ENCODE results near the gene CYB561D1. TPM values are rescaled to one million over a fixed set of nuclear protein-coding genes. Genes with fewer than 3 reads are reported as not detected.

The CYB561D1 gene
- total and polyA plus RNA-seq, 2 of the 13 experiments (the other 11 are each of a cell fraction or from before 2014, with no cell fraction given): 3.9 to 4.1 TPM

- no peak for TF ChIP-seq SPEN (CRISPR knock-in tag; IDR thresholded peaks at IDR 0.05; ENCODE audit: low read depth)
Observed at GRCh38 chr1:109534307-109534858, 40.5 kb downstream of the CYB561D1 start (continued).

- no peak overlapping the region for H3K4me3 ChIP-seq (replicated peaks in 1 of 3; ENCODE audit: insufficient read depth in 1 of 3, low read depth in 2 of 3, low read length in 3 of 3)
- ATAC-seq (no peak), DNase-seq (ENCODE audit: low spot score) (no peak), FAIRE-seq (no peak)
- H3K4me1 ChIP-seq (ENCODE audit: insufficient read depth, low read length): peaks cover 24% of the 10 kb centered on the region; the same call in 1 of the 2 replicates
- BruUV-seq (replicated peaks): no TSS peak
- no peak overlapping the region for H3K9ac ChIP-seq (ENCODE audit: insufficient read depth, low read depth, low read length)
- no peaks in the 10 kb centered on the region for H3K36me3 ChIP-seq (replicated peaks in 1 of 2; ENCODE audit: control insufficient read depth in 1 of 2, insufficient read depth in 2 of 2, low read length in 2 of 2)
- ChIA-PET CTCF (ENCODE audit: low intra/inter-chr PET ratio, low total read pairs) (no interaction called here), POLR2A (interaction anchor here (1.3 kb wide), 1 partner anchor 13 kb away, joined by 4 read pairs; the partner anchor contains the start of gene GNAI3)
- H3K27me3 ChIP-seq (ENCODE audit: control insufficient read depth in 1 of 2, insufficient read depth in 2 of 2, low read length in 2 of 2): peaks cover 5 to 29% of the 10 kb centered on the region in 2 experiments; a peak in 4 of 5 replicates
- H2AFZ ChIP-seq (ENCODE audit: low read length): no peak overlapping the region
- intact Hi-C loops (cut with micrococcal nuclease; ENCODE audit: unreplicated experiment): no loop called here
- no peaks in the 10 kb centered on the region for H4K20me1 ChIP-seq (ENCODE audit: insufficient read depth, low read length)
- H3K4me2 ChIP-seq (ENCODE audit: low read depth, low read length): no peak overlapping the region
- 3% methylated on average over 4 of the region's 4 CpGs for WGBS (ENCODE audit: low lambda C conversion rate)
- in situ Hi-C loops (cut with HindIII; ENCODE audit: extremely low pct_ligation_motif_present, low pct_unique_long_range_greater_than_20kb): loop anchor here (10.0 kb wide), 1 partner anchor 271 kb away; no protein-coding TSS in a partner anchor
- no peak overlapping the region for H3K27ac ChIP-seq (ENCODE audit: extremely low read length, insufficient read depth, low read length)
- H3K9me3 ChIP-seq (ENCODE audit: low read length): no peaks in the 10 kb centered on the region
- no peaks in the 10 kb centered on the region for H3K79me2 ChIP-seq (ENCODE audit: insufficient read depth, low read length)
- TF ChIP-seq ZNF296 (CRISPR knock-in tag; conservative IDR thresholded peaks at IDR 0.05) (no peak), CEBPB (IDR thresholded peaks at IDR 0.05; ENCODE audit: borderline replicate concordance, low read depth, low read length) (peak; percentile 29; the same call in 1 of the 2 replicates)
Observed at GRCh38 chr1:109535481-109535880, 41.6 kb downstream of the CYB561D1 start.

GRCh38 chr1:109535971-109536491 lies 42.1 kb downstream of the CYB561D1 start:
- no TSS peak for BruUV-seq (replicated peaks)
- Histone ChIP-seq H3K4me3 (replicated peaks in 1 of 3; ENCODE audit: insufficient read depth in 1 of 3, low read depth in 2 of 3, low read length in 3 of 3) (no peak overlapping the region), H2AFZ (ENCODE audit: low read length) (no peak overlapping the region), H3K36me3 (replicated peaks in 1 of 2; ENCODE audit: control insufficient read depth in 1 of 2, insufficient read depth in 2 of 2, low read length in 2 of 2) (no peaks in the 10 kb centered on the region), H3K9me3 (ENCODE audit: low read length) (no peaks in the 10 kb centered on the region), H4K20me1 (ENCODE audit: insufficient read depth, low read length) (no peaks in the 10 kb centered on the region), H3K27me3 (ENCODE audit: control insufficient read depth in 1 of 2, insufficient read depth in 2 of 2, low read length in 2 of 2) (peaks cover 4 to 24% of the 10 kb centered on the region in 2 experiments; a peak in 3 of 5 replicates), H3K9ac (ENCODE audit: insufficient read depth, low read depth, low read length) (no peak overlapping the region), H3K79me2 (ENCODE audit: insufficient read depth, low read length) (no peaks in the 10 kb centered on the region), H3K4me2 (ENCODE audit: low read depth, low read length) (no peak overlapping the region), H3K4me1 (ENCODE audit: insufficient read depth, low read length) (peaks cover 24% of the 10 kb centered on the region; the same call in 1 of the 2 replicates), H3K27ac (ENCODE audit: extremely low read length, insufficient read depth, low read length) (no peak overlapping the region)
- DNase-seq (ENCODE audit: low spot score) (no peak), FAIRE-seq (no peak), ATAC-seq (no peak)
- in situ Hi-C loops (cut with HindIII; ENCODE audit: extremely low pct_ligation_motif_present, low pct_unique_long_range_greater_than_20kb): loop anchor here (10.0 kb wide), 1 partner anchor 271 kb away; no protein-coding TSS in a partner anchor
- ChIA-PET POLR2A (no interaction called here), CTCF (ENCODE audit: low intra/inter-chr PET ratio, low total read pairs) (no interaction called here)
- WGBS (ENCODE audit: low lambda C conversion rate): 53% methylated on average over 5 of the region's 5 CpGs
- intact Hi-C loops (cut with micrococcal nuclease; ENCODE audit: unreplicated experiment): no loop called here
- TF ChIP-seq GATAD1 (CRISPR knock-in tag; IDR thresholded peaks at IDR 0.05) (no peak), HCFC1 (IDR thresholded peaks at IDR 0.05; ENCODE audit: low read depth, low read length) (no peak), RFX3 (CRISPR knock-in tag; IDR thresholded peaks at IDR 0.05) (no peak), JUN (CRISPR knock-in tag; IDR thresholded peaks at IDR 0.05) (no peak), HOMEZ (CRISPR knock-in tag; IDR thresholded peaks at IDR 0.05; ENCODE audit: low read depth) (no peak), SNAPC4 (CRISPR knock-in tag; IDR thresholded peaks at IDR 0.05) (no peak), CBFB (CRISPR knock-in tag; IDR thresholded peaks at IDR 0.05) (no peak)
